ENCODE data around the gene SPTBN1. TPM values are rescaled to one million over a fixed set of nuclear protein-coding genes. Genes with fewer than 3 reads are reported as not detected.

SPTBN1 gene
- total and polyA plus RNA-seq, 9 of the 15 experiments (the other 6 are each of a cell fraction or from before 2014, with no cell fraction given), result 8.9 to 66.8 (median 31.4) TPM

GRCh38 chr2:54407693-54408092 is 48.4 kb upstream of the SPTBN1 start:
- H4K20me1 ChIP-seq (replicated peaks; ENCODE audit: control insufficient read depth, insufficient read depth, low read length), result no peaks in the 10 kb centered on the region
- DNase-seq (ENCODE audit: extremely low read depth in 1 of 4, low spot score in 3 of 4) (no peak), FAIRE-seq (no peak), ATAC-seq (no peak)
- H2AFZ ChIP-seq (ENCODE audit: low read depth, low read length), result no peak overlapping the region
- 3% methylated on average over 3 of the region's 3 CpGs for WGBS (ENCODE audit: insufficient coverage, low coverage, missing lambda C conversion rate)
- no TSS peak for BruUV-seq (replicated peaks)
- TF ChIP-seq NFIX (CRISPR knock-in tag; IDR thresholded peaks at IDR 0.05; ENCODE audit: low read depth) (no peak), ZFPM2 (CRISPR knock-in tag; IDR thresholded peaks at IDR 0.05) (no peak), FOXJ3 (CRISPR knock-in tag; IDR thresholded peaks at IDR 0.05) (no peak), GTF2A2 (tag; IDR thresholded peaks at IDR 0.05) (no peak)
- intact Hi-C loops (cut with micrococcal nuclease) (no loop called here), in situ Hi-C loops (cut with MboI) (no loop called here)
- POLR2A ChIA-PET, result no interaction called here
- no peaks in the 10 kb centered on the region for H3K9me3 ChIP-seq (replicated peaks; ENCODE audit: control insufficient read depth, insufficient read depth, low read depth, low read length)
- no peak overlapping the region for H3K4me3 ChIP-seq
- H3K27me3 ChIP-seq (ENCODE audit: control insufficient read depth in 2 of 2, insufficient read depth in 2 of 2, low read length in 2 of 2), result peaks cover 0 to 4% of the 10 kb centered on the region in 2 experiments; a peak in 2 of 5 replicates
- no peaks in the 10 kb centered on the region for H3K9me1 ChIP-seq (ENCODE audit: control insufficient read depth, insufficient read depth, low read length)
- CTCF ChIA-PET (ENCODE audit: low intra/inter-chr PET ratio), result no interaction called here
- H3K79me2 ChIP-seq (ENCODE audit: control insufficient read depth, insufficient read depth, low read length), result no peaks in the 10 kb centered on the region
- no peak overlapping the region for H3K27ac ChIP-seq (ENCODE audit: extremely low read depth, low read depth, low read length)
- H3K9ac ChIP-seq (ENCODE audit: insufficient read depth in 1 of 2, low read depth in 2 of 2, low read length in 2 of 2), result no peak overlapping the region
- no peak overlapping the region for H3K4me2 ChIP-seq (ENCODE audit: insufficient read depth, low read length)
- no peaks in the 10 kb centered on the region; a peak in 2 of 5 replicates for H3K4me1 ChIP-seq (replicated peaks in 1 of 2; ENCODE audit: control insufficient read depth in 2 of 2, insufficient read depth in 2 of 2, low read length in 2 of 2)
- H3K36me3 ChIP-seq (ENCODE audit: control insufficient read depth, insufficient read depth, low read length), result no peaks in the 10 kb centered on the region

DNA sequence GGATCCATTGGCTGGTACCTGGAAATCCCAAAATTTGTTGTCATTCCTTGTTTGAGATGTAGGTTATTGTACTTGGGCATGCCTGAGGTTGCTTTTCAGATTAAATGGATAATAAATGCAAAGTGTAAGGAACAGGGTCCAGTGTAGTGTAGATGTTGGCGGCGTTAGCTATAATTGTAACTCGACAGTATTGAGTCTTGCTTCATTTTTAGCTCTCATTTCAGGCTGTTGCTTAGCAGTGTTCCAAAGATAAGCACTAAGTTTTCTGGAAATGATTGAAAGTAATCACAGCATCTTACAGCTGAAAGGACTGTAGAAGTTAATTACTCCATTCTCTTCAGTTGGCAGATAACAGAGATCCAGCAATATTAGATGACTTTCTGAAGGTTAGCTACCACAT is 47.8 kb upstream of the SPTBN1 start:
- FAIRE-seq (no peak), DNase-seq (ENCODE audit: extremely low read depth in 1 of 4, low spot score in 3 of 4) (no peak), ATAC-seq (no peak)
- Histone ChIP-seq H3K4me2 (ENCODE audit: insufficient read depth, low read length) (no peak overlapping the region), H3K27ac (ENCODE audit: extremely low read depth, low read depth, low read length) (no peak overlapping the region), H3K27me3 (ENCODE audit: control insufficient read depth in 2 of 2, insufficient read depth in 2 of 2, low read length in 2 of 2) (peaks cover 0 to 4% of the 10 kb centered on the region in 2 experiments; a peak in 2 of 5 replicates), H3K9me3 (replicated peaks; ENCODE audit: control insufficient read depth, insufficient read depth, low read depth, low read length) (no peaks in the 10 kb centered on the region), H3K4me3 (no peak overlapping the region), H4K20me1 (replicated peaks; ENCODE audit: control insufficient read depth, insufficient read depth, low read length) (no peaks in the 10 kb centered on the region), H3K9ac (ENCODE audit: insufficient read depth in 1 of 2, low read depth in 2 of 2, low read length in 2 of 2) (no peak overlapping the region), H3K79me2 (ENCODE audit: control insufficient read depth, insufficient read depth, low read length) (no peaks in the 10 kb centered on the region), H3K36me3 (ENCODE audit: control insufficient read depth, insufficient read depth, low read length) (no peaks in the 10 kb centered on the region), H3K9me1 (ENCODE audit: control insufficient read depth, insufficient read depth, low read length) (no peaks in the 10 kb centered on the region), H3K4me1 (replicated peaks in 1 of 2; ENCODE audit: control insufficient read depth in 2 of 2, insufficient read depth in 2 of 2, low read length in 2 of 2) (no peaks in the 10 kb centered on the region; a peak in 2 of 5 replicates), H2AFZ (ENCODE audit: low read depth, low read length) (no peak overlapping the region)
- no peak for TF ChIP-seq ZSCAN29 (IDR thresholded peaks at IDR 0.05)
- no peak for TF ChIP-seq PREB (CRISPR knock-in tag; IDR thresholded peaks at IDR 0.05)
- CTCF ChIA-PET (ENCODE audit: low intra/inter-chr PET ratio), result no interaction called here
- in situ Hi-C loops (cut with MboI) (no loop called here), intact Hi-C loops (cut with micrococcal nuclease) (no loop called here)
- WGBS (ENCODE audit: insufficient coverage, low coverage, missing lambda C conversion rate), result 0% methylated on average over 3 of the region's 3 CpGs
- BruUV-seq (replicated peaks), result no TSS peak
- POLR2A ChIA-PET, result no interaction called here

Measured in K562 (cell line).